Globus pallidus (tissue), 1 donor: ENCODE results near the gene COG4.

Source experiments
- DNase-seq: peaks from one replicate; pipeline ENCODE4 v3.0.0-alpha.2; 2015; ENCODE audit warnings: low spot score

COG4 gene

DNA sequence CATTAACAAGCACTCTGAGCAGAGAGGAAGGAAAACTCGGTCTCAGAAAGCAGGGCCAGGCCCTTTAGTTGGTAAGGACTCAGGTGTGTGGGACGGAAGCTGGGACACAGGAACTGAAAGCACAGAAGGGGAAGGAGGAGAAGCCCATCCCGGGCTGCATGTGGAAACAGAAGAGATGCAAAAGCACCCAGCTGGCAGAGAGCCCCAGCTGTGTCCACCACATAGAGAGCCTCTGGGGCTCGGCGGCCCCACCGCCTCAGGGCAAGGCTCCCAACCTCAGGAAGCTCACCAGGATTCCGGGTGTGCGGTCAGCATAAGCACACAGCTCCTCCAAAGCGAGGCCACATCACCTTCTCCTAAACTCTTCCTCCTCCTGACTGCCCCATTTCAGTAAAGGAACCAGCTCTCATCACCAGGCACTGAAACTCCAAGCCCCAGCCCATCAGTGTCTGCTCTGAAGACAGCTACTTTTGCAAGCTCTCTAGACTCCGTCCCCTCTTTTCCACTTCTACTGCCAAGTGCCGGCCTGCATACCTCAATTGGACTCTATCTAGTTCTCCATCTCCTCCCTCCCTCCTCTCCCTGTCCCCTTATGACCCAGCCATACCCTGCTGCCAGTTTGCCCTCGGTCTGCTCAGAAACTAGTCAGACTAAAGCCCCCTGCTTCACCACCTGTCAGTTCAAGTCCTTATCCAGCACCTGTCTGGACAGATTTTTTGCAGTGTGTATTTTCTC, 90.5 kb downstream of the COG4 start:
- no peak for DNase-seq

DNA sequence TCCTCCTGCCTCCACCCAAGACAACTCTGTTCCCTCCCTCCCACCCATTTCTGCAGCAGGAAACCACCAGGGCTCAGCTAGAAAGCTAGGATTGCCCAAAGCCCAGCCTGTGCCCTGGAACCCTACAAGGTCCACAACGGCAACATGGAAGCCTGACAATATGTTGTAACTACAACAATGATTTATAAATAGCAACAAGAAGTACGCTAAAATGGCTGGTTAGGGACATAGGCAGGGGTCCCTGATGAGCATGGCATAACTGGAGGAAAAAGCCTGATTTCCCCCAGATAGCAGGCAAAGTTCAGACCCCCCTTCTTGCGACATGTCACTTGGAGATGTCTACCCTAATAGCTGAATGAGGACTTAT, 91.0 kb downstream of the COG4 start:
- DNase-seq = no peak

DNA sequence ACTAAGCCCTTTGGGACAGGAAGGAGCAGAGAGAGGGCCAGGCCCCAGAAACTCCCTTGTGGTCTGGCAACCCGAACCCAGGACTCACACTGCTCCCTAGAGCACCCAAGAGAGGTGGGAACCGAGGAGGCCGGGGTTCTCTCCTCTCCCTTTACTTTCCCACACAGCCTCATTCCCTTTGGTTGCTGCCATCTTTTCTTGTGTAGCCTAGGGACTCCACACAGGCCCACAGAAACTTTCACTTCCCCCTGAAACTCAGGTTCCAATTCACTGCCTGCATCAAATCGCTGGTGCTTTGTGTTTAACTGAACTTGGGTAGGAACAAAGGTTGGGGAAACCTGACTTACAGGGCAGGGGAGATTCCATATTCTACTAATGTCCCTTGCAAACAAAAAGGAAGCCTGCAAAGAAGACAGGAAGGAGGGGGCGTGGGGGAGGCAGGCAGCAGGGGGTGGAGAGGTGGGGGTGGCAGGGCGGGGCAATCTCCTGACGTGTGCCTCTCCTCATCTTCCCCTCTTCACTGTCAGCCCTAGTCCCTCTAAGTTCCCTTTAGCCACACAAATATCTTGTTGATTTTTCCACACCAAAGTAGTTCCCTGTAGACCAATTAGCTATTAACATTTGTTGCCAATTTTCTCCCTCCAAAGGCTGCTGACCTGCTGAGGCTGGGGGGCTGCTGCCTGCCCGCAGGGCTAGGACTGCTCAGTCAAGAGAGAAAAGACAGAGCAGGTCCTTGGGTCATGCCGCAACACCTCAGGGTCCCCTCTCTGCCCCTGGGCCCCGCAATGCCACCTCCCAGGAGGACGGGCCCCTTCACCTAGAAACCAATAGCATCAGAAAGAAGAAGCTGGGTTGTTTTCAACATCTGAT, 92.5 kb downstream of the COG4 start:
- no peak for DNase-seq
